ENCODE results near the gene NSL1.
A peak's percentile ranks its signal among the peaks of the same experiment; 100 is the strongest.

NSL1 gene

DNA sequence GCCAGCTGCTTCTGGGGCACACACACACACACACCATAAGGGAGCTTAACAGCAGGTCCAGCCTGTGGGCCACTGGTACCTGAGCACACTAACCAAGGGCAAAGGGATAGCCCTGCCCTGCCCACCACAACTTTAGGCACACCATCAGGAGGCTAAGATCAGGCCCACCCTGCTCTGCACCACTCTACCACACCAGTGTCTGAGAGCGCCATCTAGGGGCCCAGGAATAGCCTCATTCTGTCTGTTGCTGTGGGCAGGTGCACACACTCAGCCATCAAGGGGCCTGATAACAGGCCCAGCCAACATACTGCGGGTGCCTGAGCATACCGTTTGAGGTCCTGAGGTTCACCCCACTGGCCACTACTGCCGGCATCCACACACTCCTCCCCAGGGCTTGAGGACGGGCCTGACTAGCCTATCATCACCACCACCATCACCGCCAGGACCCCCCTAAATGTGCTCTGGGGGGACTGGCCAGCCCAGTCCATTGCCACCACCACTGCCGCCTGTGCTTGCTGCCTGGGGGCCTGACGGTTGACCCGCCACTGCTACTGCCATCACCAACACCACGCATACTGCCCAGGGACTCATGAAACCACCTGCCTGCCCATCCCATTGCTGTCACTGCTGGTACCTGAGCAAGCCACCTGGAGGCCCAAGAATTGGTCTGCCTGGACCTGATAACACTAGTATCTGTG is 31.3 kb downstream of the NSL1 start:
- ChIA-PET CTCF (interaction anchor here (0.8 to 1.7 kb wide), 2 partner anchors 11 to 19 kb away, joined by 3 to 6 read pairs; no protein-coding TSS in a partner anchor), POLR2A (no interaction called here)
- peak; percentile 57 for DNase-seq (ENCODE audit: extremely low spot score)
- TF ChIP-seq FOXK2 (IDR thresholded peaks at IDR 0.05) (no peak), ELF4 (IDR thresholded peaks at IDR 0.05) (no peak), FOXM1 (IDR thresholded peaks at IDR 0.05; ENCODE audit: borderline replicate concordance) (no peak), HDGF (IDR thresholded peaks at IDR 0.05; ENCODE audit: borderline replicate concordance) (no peak), BHLHE40 (IDR thresholded peaks at IDR 0.05; ENCODE audit: borderline replicate concordance) (no peak)

DNA sequence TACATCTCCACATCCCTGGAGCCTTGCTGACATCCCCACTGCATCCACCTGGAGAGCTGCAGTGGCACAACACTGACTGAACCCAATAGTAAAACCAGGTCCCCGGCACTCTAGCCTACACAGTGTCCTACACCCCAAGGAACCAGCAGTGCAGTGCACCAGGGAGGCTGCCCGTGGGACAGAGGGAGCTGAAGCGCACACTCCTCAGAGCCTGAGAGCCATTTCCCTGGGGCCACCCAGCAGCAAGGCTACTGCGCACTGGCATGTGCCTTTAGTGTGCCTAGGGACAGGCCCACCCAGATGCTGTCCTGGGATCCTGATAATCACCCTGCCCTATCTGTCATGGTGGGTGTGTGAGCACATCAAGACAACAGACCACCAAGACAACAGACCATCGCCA is 31.9 kb downstream of the NSL1 start:
- TF ChIP-seq FOXK2 (IDR thresholded peaks at IDR 0.05) (no peak), FOXA1 (IDR thresholded peaks at IDR 0.05) (no peak), L3MBTL2 (conservative IDR thresholded peaks at IDR 0.05) (no peak), SP1 (IDR thresholded peaks at IDR 0.05) (no peak), ARNT (IDR thresholded peaks at IDR 0.05) (no peak), NFRKB (IDR thresholded peaks at IDR 0.05) (no peak), ZNF384 (IDR thresholded peaks at IDR 0.05) (no peak), BHLHE40 (IDR thresholded peaks at IDR 0.05; ENCODE audit: borderline replicate concordance) (no peak), SUZ12 (IDR thresholded peaks at IDR 0.05) (no peak), ELF4 (IDR thresholded peaks at IDR 0.05) (no peak), LEF1 (IDR thresholded peaks at IDR 0.05; ENCODE audit: borderline replicate concordance) (no peak)
- POLR2A ChIA-PET, result no interaction called here
- DNase-seq (ENCODE audit: extremely low spot score), result no peak
- CTCF ChIA-PET, result interaction anchor here (0.8 kb wide), 1 partner anchor 18 kb away, joined by 3 read pairs; no protein-coding TSS in a partner anchor

DNA sequence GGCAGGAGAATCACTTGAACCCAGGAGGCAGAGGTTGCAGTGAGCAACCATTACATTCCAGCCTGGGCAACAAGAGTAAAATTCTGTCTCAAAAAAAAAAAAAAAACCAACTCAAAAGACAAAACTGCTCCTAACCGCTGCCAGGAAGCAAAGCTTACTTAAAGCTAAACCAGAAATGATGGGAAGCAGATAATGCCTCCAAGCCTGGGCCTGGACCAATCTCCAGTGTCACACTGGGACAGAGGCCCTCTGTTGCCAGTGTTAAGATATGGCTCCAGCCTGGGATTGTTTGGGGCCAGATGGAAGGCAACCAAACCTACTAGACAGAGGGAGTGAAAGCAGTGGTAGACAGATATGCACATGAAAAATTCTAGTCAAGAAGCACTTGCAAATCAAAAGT is 36.9 kb downstream of the NSL1 start:
- no peak for TF ChIP-seq TARDBP (IDR thresholded peaks at IDR 0.05)
- TF ChIP-seq SP1 (IDR thresholded peaks at IDR 0.05), result no peak
- no peak for TF ChIP-seq ELF4 (IDR thresholded peaks at IDR 0.05)
- no peak for TF ChIP-seq L3MBTL2 (conservative IDR thresholded peaks at IDR 0.05)
- no peak for TF ChIP-seq FOXM1 (IDR thresholded peaks at IDR 0.05; ENCODE audit: borderline replicate concordance)
- TF ChIP-seq, protein P1, sequence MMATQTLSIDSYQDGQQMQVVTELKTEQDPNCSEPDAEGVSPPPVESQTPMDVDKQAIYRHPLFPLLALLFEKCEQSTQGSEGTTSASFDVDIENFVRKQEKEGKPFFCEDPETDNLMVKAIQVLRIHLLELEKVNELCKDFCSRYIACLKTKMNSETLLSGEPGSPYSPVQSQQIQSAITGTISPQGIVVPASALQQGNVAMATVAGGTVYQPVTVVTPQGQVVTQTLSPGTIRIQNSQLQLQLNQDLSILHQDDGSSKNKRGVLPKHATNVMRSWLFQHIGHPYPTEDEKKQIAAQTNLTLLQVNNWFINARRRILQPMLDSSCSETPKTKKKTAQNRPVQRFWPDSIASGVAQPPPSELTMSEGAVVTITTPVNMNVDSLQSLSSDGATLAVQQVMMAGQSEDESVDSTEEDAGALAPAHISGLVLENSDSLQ (IDR thresholded peaks at IDR 0.05), result no peak
- no peak for TF ChIP-seq BHLHE40 (IDR thresholded peaks at IDR 0.05; ENCODE audit: borderline replicate concordance)
- no peak for TF ChIP-seq HDGF (IDR thresholded peaks at IDR 0.05; ENCODE audit: borderline replicate concordance)
- TF ChIP-seq FOXA1 (IDR thresholded peaks at IDR 0.05), result no peak
- no peak for TF ChIP-seq CTBP1 (IDR thresholded peaks at IDR 0.05; ENCODE audit: borderline replicate concordance)
- no peak for TF ChIP-seq LEF1 (IDR thresholded peaks at IDR 0.05; ENCODE audit: borderline replicate concordance)
- no peak for TF ChIP-seq FOXK2 (IDR thresholded peaks at IDR 0.05)
- TF ChIP-seq SUZ12 (IDR thresholded peaks at IDR 0.05), result no peak
- no peak for TF ChIP-seq ARNT (IDR thresholded peaks at IDR 0.05)
- no peak for TF ChIP-seq NFRKB (IDR thresholded peaks at IDR 0.05)
- POLR2A ChIA-PET, result no interaction called here
- CTCF ChIA-PET, result no interaction called here
- no peak for DNase-seq (ENCODE audit: extremely low spot score)

DNA sequence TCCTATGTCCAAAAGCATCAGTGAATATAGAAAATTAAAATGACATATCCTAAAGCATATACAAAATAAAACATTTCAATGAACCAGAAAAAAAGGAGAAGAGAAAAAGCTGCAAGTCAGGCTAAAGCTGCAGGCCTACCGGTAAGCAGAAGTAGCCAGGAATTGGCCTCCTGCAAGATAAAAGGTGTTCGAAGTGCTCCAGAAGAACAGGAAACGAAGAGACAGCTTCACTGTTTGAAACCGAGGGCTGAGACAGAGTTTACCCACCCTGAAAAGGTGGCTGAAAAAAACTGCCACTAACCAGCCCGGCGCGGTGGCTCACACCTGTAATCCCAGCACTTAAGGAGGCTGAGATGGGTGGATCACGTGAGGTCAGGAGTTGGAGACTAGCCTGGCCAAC is 37.4 kb downstream of the NSL1 start:
- POLR2A ChIA-PET, result no interaction called here

DNA sequence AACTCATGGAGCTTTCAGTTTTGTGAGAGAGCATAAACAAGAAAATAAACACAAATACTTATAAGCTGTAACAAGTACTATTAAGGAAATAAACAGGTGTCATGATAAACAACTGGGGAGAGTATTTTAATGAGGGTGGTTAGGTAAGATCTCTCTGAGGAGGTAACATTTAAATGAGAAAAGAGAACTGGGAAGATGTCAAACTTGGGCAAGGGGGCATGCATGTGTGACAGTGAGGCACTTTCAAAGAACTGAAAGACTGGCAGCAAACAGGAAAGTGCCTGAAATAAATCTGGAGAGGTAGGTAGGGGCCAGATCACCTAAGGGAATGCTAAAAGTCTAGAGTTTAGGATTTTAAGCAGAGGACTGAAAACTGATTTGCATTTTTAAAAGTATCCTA is 37.8 kb downstream of the NSL1 start:
- no peak for DNase-seq (ENCODE audit: extremely low spot score)
- POLR2A ChIA-PET, result no interaction called here
- CTCF ChIA-PET, result no interaction called here
- TF ChIP-seq NFRKB (IDR thresholded peaks at IDR 0.05), result no peak
- no peak for TF ChIP-seq FOXM1 (IDR thresholded peaks at IDR 0.05; ENCODE audit: borderline replicate concordance)
- TF ChIP-seq, protein P1 (IDR thresholded peaks at IDR 0.05), result no peak
- no peak for TF ChIP-seq ARNT (IDR thresholded peaks at IDR 0.05)
- no peak for TF ChIP-seq HDGF (IDR thresholded peaks at IDR 0.05; ENCODE audit: borderline replicate concordance)
- no peak for TF ChIP-seq SUZ12 (IDR thresholded peaks at IDR 0.05)

More for the DNA sequence above, 37.4 kb downstream of the NSL1 start:
- TF ChIP-seq, protein P1 (IDR thresholded peaks at IDR 0.05), result no peak
- TF ChIP-seq ZNF384 (IDR thresholded peaks at IDR 0.05), result no peak
- no peak for TF ChIP-seq FOXA1 (IDR thresholded peaks at IDR 0.05)
- TF ChIP-seq HDGF (IDR thresholded peaks at IDR 0.05; ENCODE audit: borderline replicate concordance), result no peak
- TF ChIP-seq LEF1 (IDR thresholded peaks at IDR 0.05; ENCODE audit: borderline replicate concordance), result no peak
- no peak for TF ChIP-seq ARNT (IDR thresholded peaks at IDR 0.05)
- TF ChIP-seq TARDBP (IDR thresholded peaks at IDR 0.05), result no peak
- no peak for TF ChIP-seq SP1 (IDR thresholded peaks at IDR 0.05)
- TF ChIP-seq ELF4 (IDR thresholded peaks at IDR 0.05), result no peak
- TF ChIP-seq SUZ12 (IDR thresholded peaks at IDR 0.05), result no peak
- no peak for TF ChIP-seq NFRKB (IDR thresholded peaks at IDR 0.05)
- CTCF ChIA-PET, result no interaction called here
- no peak for DNase-seq (ENCODE audit: extremely low spot score)

DNA sequence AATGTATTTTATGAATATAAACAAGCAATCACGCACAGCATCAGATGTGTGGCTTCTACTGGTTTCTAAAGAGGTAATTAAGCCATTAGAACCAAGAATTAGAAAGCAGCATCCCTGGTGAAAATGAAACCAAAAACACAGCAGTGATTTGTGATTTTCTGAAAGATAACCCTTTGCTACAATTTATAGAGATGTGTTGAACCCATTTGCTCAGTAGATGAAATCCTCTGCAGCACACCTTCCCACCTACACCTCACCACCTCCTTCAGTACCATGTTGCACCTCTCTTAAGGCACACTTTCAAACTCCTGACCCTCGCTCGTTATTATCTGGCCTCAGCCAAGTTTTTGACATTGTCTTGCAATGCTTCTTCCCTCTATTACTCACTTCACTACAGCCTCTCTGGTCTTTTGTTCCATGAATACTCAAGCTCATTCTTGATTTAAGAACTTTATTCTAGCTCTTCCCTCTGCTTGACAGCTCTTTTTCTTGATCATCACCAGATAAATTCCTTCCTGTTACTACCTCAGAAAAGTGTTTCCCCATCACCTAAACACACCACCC is 38.6 kb downstream of the NSL1 start:
- POLR2A ChIA-PET, result no interaction called here
- CTCF ChIA-PET, result no interaction called here
- DNase-seq (ENCODE audit: extremely low spot score), result no peak
- no peak for TF ChIP-seq NFRKB (IDR thresholded peaks at IDR 0.05)
- TF ChIP-seq LEF1 (IDR thresholded peaks at IDR 0.05; ENCODE audit: borderline replicate concordance), result no peak
- no peak for TF ChIP-seq FOXA1 (IDR thresholded peaks at IDR 0.05)
- no peak for TF ChIP-seq L3MBTL2 (conservative IDR thresholded peaks at IDR 0.05)
- no peak for TF ChIP-seq SUZ12 (IDR thresholded peaks at IDR 0.05)
- no peak for TF ChIP-seq HDGF (IDR thresholded peaks at IDR 0.05; ENCODE audit: borderline replicate concordance)
- TF ChIP-seq, protein P1 (IDR thresholded peaks at IDR 0.05), result no peak
- no peak for TF ChIP-seq FOXK2 (IDR thresholded peaks at IDR 0.05)
- TF ChIP-seq SP1 (IDR thresholded peaks at IDR 0.05), result no peak
- TF ChIP-seq ARNT (IDR thresholded peaks at IDR 0.05), result no peak
- no peak for TF ChIP-seq CTBP1 (IDR thresholded peaks at IDR 0.05; ENCODE audit: borderline replicate concordance)
- TF ChIP-seq TARDBP (IDR thresholded peaks at IDR 0.05), result no peak
- TF ChIP-seq ELF4 (IDR thresholded peaks at IDR 0.05), result no peak
- TF ChIP-seq FOXM1 (IDR thresholded peaks at IDR 0.05; ENCODE audit: borderline replicate concordance), result no peak
- no peak for TF ChIP-seq BHLHE40 (IDR thresholded peaks at IDR 0.05; ENCODE audit: borderline replicate concordance)
- TF ChIP-seq ZNF384 (IDR thresholded peaks at IDR 0.05), result no peak

Data from HEK293T (cell line).